Stimulated activated memory B cell treated with anti-CD40 and anti-IgM and Interleukin-4, amounts not matched to agents 10 μg/mL and 1 μg/mL and 100 μg/mL, for 72 hours (primary cell): ENCODE measurements around the gene RBKS.
"Not testable (repeated sequence)": the region's sequence is repeated elsewhere in the genome, so short reads cannot be mapped to it uniquely, and the experiment has no call there.

Source experiments
- ATAC-seq: fragments of 150-1000 bp; cut with Tn5 transposase; 2 replicates; pipeline ENCODE4 v1.10.0; 2021
- H3K27ac Mint-ChIP-seq: one replicate; pipeline ENCODE4 v1.8.0; 2022; ENCODE audit warnings: mild to moderate bottlenecking, mixed read lengths
- H3K27me3 Mint-ChIP-seq: one replicate; pipeline ENCODE4 v1.8.0; 2022; ENCODE audit warnings: mixed read lengths
- H3K36me3 Mint-ChIP-seq: one replicate; pipeline ENCODE4 v1.8.0; 2022; ENCODE audit warnings: mixed read lengths
- H3K4me1 Mint-ChIP-seq: one replicate; pipeline ENCODE4 v1.8.0; 2022; ENCODE audit warnings: mixed read lengths
- H3K4me3 Mint-ChIP-seq: one replicate; pipeline ENCODE4 v1.8.0; 2022; ENCODE audit warnings: mild to moderate bottlenecking, moderate library complexity, mixed read lengths
- H3K9me3 Mint-ChIP-seq: one replicate; pipeline ENCODE4 v1.8.0; 2022; ENCODE audit warnings: mixed read lengths

The RBKS gene

GRCh38 chr2:27889774-27890145 lies 427 bp downstream of the RBKS start:
- H3K27ac Mint-ChIP-seq: peak overlapping the region; percentile 98
- no peak for ATAC-seq
- peaks cover 69% of the 10 kb centered on the region for H3K4me1 Mint-ChIP-seq
- H3K36me3 Mint-ChIP-seq: peaks cover 11% of the 10 kb centered on the region
- H3K27me3 Mint-ChIP-seq: no peaks in the 10 kb centered on the region
- H3K4me3 Mint-ChIP-seq: peak overlapping the region; percentile 93
- H3K9me3 Mint-ChIP-seq: no peaks in the 10 kb centered on the region

GRCh38 chr2:27888790-27889189 lies 1.4 kb downstream of the RBKS start:
- Mint-ChIP-seq H3K4me1 (peaks cover 60% of the 10 kb centered on the region), H3K36me3 (peaks cover 1% of the 10 kb centered on the region)

GRCh38 chr2:27887830-27888229 lies 2.4 kb downstream of the RBKS start:
- Mint-ChIP-seq H3K27me3 (no peaks in the 10 kb centered on the region), H3K36me3 (no peaks in the 10 kb centered on the region), H3K27ac (peak overlapping the region; percentile 98), H3K9me3 (no peaks in the 10 kb centered on the region), H3K4me3 (no peak overlapping the region), H3K4me1 (peaks cover 51% of the 10 kb centered on the region)
- ATAC-seq: no peak

More at GRCh38 chr2:27888790-27889189, 1.4 kb downstream of the RBKS start:
- Mint-ChIP-seq H3K4me3 (peak overlapping the region; percentile 4), H3K27me3 (no peaks in the 10 kb centered on the region), H3K27ac (peak overlapping the region; percentile 98), H3K9me3 (no peaks in the 10 kb centered on the region)
- ATAC-seq: no peak

GRCh38 chr2:27887111-27887510 lies 3.1 kb downstream of the RBKS start:
- peak overlapping the region; percentile 37 for H3K27ac Mint-ChIP-seq
- H3K4me3 Mint-ChIP-seq: no peak overlapping the region
- no peaks in the 10 kb centered on the region for H3K27me3 Mint-ChIP-seq
- no peak for ATAC-seq
- H3K36me3 Mint-ChIP-seq: peaks cover under 1% of the 10 kb centered on the region
- H3K4me1 Mint-ChIP-seq: peaks cover 44% of the 10 kb centered on the region
- H3K9me3 Mint-ChIP-seq: peaks cover 3% of the 10 kb centered on the region

- Mint-ChIP-seq H3K27ac (no peak overlapping the region), H3K4me3 (no peak overlapping the region), H3K9me3 (peaks cover 3% of the 10 kb centered on the region), H3K27me3 (no peaks in the 10 kb centered on the region), H3K4me1 (peaks cover 36% of the 10 kb centered on the region), H3K36me3 (peaks cover 6% of the 10 kb centered on the region)
- ATAC-seq: no peak
Observed at GRCh38 chr2:27886322-27886721, 3.9 kb downstream of the RBKS start.

GRCh38 chr2:27885661-27886060 lies 4.5 kb downstream of the RBKS start:
- H3K9me3 Mint-ChIP-seq: peaks cover 3% of the 10 kb centered on the region
- no peak overlapping the region for H3K27ac Mint-ChIP-seq
- peaks cover 7% of the 10 kb centered on the region for H3K36me3 Mint-ChIP-seq

GRCh38 chr2:27885234-27885633 lies 5.0 kb downstream of the RBKS start:
- H3K4me3 Mint-ChIP-seq: no peak overlapping the region
- peaks cover 11% of the 10 kb centered on the region for H3K36me3 Mint-ChIP-seq
- H3K4me1 Mint-ChIP-seq: peaks cover 30% of the 10 kb centered on the region
- H3K9me3 Mint-ChIP-seq: peaks cover 5% of the 10 kb centered on the region
- H3K27me3 Mint-ChIP-seq: no peaks in the 10 kb centered on the region
- no peak overlapping the region for H3K27ac Mint-ChIP-seq
- ATAC-seq: no peak

More at GRCh38 chr2:27885661-27886060, 4.5 kb downstream of the RBKS start:
- H3K27me3 Mint-ChIP-seq: no peaks in the 10 kb centered on the region
- peaks cover 31% of the 10 kb centered on the region for H3K4me1 Mint-ChIP-seq
- ATAC-seq: no peak
- H3K4me3 Mint-ChIP-seq: no peak overlapping the region

GRCh38 chr2:27884601-27885000 lies 5.6 kb downstream of the RBKS start:
- Mint-ChIP-seq H3K27ac (no peak overlapping the region), H3K36me3 (peaks cover 17% of the 10 kb centered on the region), H3K4me1 (peaks cover 23% of the 10 kb centered on the region), H3K9me3 (peaks cover 5% of the 10 kb centered on the region), H3K27me3 (no peaks in the 10 kb centered on the region), H3K4me3 (no peak overlapping the region)
- ATAC-seq: no peak

DNA sequence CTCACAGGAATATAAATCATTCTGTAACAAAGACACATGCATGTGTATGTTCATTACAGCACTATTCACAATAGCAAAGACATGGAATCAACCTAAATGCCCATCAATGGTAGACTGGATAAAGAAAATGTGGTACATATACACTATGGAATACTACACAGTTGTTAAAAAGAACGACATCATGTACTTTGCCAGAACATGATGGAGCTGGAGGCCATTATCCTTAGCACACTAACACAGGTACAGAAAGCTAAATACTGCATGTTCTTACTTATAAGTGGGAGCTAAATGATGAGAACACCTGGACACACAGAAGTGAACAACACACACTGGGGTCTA lies 7.6 kb downstream of the RBKS start:
- not testable (repeated sequence) for H3K27me3 Mint-ChIP-seq, H3K9me3 Mint-ChIP-seq, H3K27ac Mint-ChIP-seq, H3K4me3 Mint-ChIP-seq, ATAC-seq, H3K4me1 Mint-ChIP-seq
- H3K36me3 Mint-ChIP-seq: peaks cover 20% of the 10 kb centered on the region

GRCh38 chr2:27881815-27882583 lies 8.2 kb downstream of the RBKS start:
- not testable (repeated sequence) for H3K27ac Mint-ChIP-seq, H3K27me3 Mint-ChIP-seq, H3K9me3 Mint-ChIP-seq, ATAC-seq, H3K4me1 Mint-ChIP-seq, H3K4me3 Mint-ChIP-seq
- H3K36me3 Mint-ChIP-seq: peaks cover 20% of the 10 kb centered on the region

GRCh38 chr2:27878825-27879224 lies 11.4 kb downstream of the RBKS start:
- no peak overlapping the region for H3K4me3 Mint-ChIP-seq
- H3K27ac Mint-ChIP-seq: no peak overlapping the region
- no peak for ATAC-seq
- peaks cover 9% of the 10 kb centered on the region for H3K9me3 Mint-ChIP-seq
- H3K27me3 Mint-ChIP-seq: no peaks in the 10 kb centered on the region
- H3K4me1 Mint-ChIP-seq: no peaks in the 10 kb centered on the region
- H3K36me3 Mint-ChIP-seq: peaks cover 27% of the 10 kb centered on the region

DNA sequence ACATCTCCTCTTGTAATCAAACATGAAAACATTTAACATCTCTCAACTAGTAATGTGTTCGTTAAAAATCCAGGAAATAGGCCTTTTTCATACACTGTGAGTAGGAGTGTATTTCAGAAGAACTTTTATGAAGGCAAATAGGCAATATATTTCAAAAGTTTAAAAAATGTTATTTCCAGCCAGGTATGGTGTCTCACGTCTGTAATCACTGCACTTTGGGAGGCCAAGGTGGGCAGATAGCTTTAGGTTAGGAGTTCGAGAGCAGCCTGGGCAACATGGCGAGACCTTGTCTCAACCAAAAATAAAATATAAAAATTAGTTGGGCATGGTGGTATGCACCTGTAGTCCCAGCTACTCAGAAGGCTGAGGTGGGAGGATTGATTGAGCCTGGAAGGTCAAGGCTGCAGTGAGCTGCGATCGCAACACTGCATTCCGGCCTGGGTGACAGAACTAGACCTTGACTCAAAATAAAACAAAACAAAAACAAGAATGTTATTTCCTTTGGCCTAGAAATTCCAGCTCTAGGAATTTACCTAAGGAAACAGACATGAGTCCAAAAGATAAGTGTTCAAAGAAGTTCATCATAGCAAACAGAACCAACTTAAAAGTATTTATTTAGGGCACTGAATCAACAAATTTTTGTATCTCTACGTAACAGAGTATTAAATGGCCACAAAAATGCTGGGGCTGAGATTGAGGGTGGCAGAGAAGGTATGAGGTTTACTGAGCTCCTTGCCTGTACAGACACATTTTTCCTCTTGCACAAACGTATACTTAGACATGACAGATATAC lies 14.9 kb downstream of the RBKS start:
- Mint-ChIP-seq H3K27me3 (no peaks in the 10 kb centered on the region), H3K4me1 (no peaks in the 10 kb centered on the region), H3K4me3 (no peak overlapping the region), H3K27ac (peak overlapping the region; percentile 11), H3K9me3 (peaks cover 4% of the 10 kb centered on the region), H3K36me3 (peaks cover 24% of the 10 kb centered on the region)
- ATAC-seq: no peak

GRCh38 chr2:27873091-27873490 lies 17.1 kb downstream of the RBKS start:
- Mint-ChIP-seq H3K4me1 (no peaks in the 10 kb centered on the region), H3K36me3 (peaks cover 17% of the 10 kb centered on the region), H3K27ac (no peak overlapping the region), H3K4me3 (no peak overlapping the region), H3K9me3 (peaks cover 4% of the 10 kb centered on the region), H3K27me3 (no peaks in the 10 kb centered on the region)
- no peak for ATAC-seq

DNA sequence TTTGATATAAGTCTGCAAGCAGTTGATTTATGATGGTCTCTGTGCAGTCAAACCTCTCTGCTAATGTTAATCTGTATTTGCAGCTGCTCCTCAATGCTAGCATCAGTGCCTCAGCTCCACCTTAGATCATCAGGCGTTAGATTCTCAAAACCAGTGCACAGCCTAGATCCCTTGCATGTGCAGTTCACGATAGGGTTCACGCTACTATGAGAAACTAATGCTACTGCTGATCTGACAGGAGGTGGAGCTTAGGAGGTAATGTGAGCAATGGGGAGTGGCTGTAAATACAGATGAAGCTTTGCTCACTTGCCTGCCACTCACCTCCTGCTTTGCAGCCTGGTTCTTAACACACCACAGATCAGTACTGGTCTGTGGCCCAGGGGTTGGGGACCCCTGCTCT lies 18.4 kb downstream of the RBKS start:
- Mint-ChIP-seq H3K4me1 (no peaks in the 10 kb centered on the region), H3K4me3 (no peak overlapping the region), H3K27me3 (no peaks in the 10 kb centered on the region), H3K36me3 (peaks cover 17% of the 10 kb centered on the region), H3K27ac (no peak overlapping the region), H3K9me3 (peaks cover 4% of the 10 kb centered on the region)
- ATAC-seq: no peak

DNA sequence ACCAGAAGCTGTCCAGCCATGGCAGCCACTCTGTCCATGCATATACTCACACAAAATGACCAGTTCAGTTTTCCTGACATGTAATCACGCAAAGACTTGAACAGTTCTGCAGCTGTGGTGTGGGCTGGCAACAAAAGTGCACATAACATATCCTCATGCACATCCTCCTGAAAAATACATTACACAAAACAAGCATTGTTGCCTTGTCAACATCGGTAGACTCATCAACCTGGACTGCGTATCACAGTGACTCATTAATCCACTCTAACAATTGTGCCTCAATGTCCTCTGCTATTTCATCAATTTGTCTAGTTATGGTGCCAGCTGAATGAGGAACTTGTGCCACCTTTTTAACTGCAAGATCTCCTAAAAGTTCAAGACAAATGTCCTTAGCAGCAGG lies 19.5 kb downstream of the RBKS start:
- no peaks in the 10 kb centered on the region for H3K27me3 Mint-ChIP-seq
- no peak for ATAC-seq
- H3K27ac Mint-ChIP-seq: no peak overlapping the region
- no peak overlapping the region for H3K4me3 Mint-ChIP-seq
- H3K4me1 Mint-ChIP-seq: no peaks in the 10 kb centered on the region
- peaks cover 2% of the 10 kb centered on the region for H3K9me3 Mint-ChIP-seq
- H3K36me3 Mint-ChIP-seq: peaks cover 13% of the 10 kb centered on the region

DNA sequence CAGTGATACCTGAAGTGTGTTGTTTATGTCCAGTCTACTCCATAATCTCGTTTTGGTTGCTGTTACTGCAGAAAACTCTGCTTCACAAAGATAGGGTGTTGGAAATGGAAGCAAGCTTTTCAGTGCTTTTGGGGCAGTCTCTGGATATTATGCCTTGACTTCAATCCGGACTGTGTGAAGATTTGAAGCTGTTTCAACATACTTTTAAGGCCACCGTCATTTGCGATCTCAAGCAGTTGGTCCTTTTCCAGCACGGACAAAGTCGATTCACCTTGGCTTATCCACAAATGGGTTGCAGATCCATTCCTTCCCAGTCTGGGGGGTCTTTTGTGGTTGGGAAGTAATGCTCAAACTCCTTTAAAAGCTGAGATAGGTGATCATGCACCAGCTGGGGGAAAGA lies 20.4 kb downstream of the RBKS start:
- no peak for ATAC-seq
- Mint-ChIP-seq H3K36me3 (peaks cover 10% of the 10 kb centered on the region), H3K9me3 (no peaks in the 10 kb centered on the region), H3K4me1 (no peaks in the 10 kb centered on the region), H3K27me3 (no peaks in the 10 kb centered on the region), H3K27ac (no peak overlapping the region), H3K4me3 (no peak overlapping the region)
